Large intestine (tissue), 3 donors: Measurements from ENCODE around the gene PLXDC2. TPM values are rescaled to one million over a fixed set of nuclear protein-coding genes. Genes with fewer than 3 reads are reported as not detected.

Source experiments
- DNase-seq, 2 donors: peaks; one replicate each; pipeline versions ENCODE4 v3.0.0 to v3.0.0-alpha.2; 2013
- H3K27ac ChIP-seq: one replicate; pipeline ENCODE4 v1.5.1; 2013; ENCODE audit warnings: low read length
- H3K27me3 ChIP-seq: 2 replicates; pipeline ENCODE4 v1.6.1; 2013; ENCODE audit warnings: low read length; ENCODE audit not compliant: control insufficient read depth, insufficient read depth
- H3K36me3 ChIP-seq: 2 replicates; pipeline ENCODE4 v1.6.1; 2013; ENCODE audit warnings: low read length; ENCODE audit not compliant: control insufficient read depth, insufficient read depth
- H3K4me1 ChIP-seq: one replicate; pipeline ENCODE4 v1.6.1; 2013; ENCODE audit warnings: low read length; ENCODE audit not compliant: control insufficient read depth, insufficient read depth
- H3K4me3 ChIP-seq: one replicate; pipeline ENCODE4 v1.5.1; 2013; ENCODE audit warnings: low read length
- H3K9me3 ChIP-seq: one replicate; pipeline ENCODE4 v1.6.1; 2013; ENCODE audit warnings: mild to moderate bottlenecking, low read depth, low read length, moderate library complexity; ENCODE audit not compliant: control insufficient read depth
- WGBS: methylation state at CpG from one replicate; pipeline ENCODE4 v1.1.5; 2013; ENCODE audit warnings: low lambda C conversion rate; ENCODE audit not compliant: insufficient coverage; 5-methylcytosine and 5-hydroxymethylcytosine counted together
- polyA plus RNA-seq: library from polyadenylated mRNA; unstranded; fragments of 120-200 nt; gene quantifications from one replicate; pipeline ENCODE4 v1.2.1, GENCODE V29; 2013

Gene PLXDC2
- polyA plus RNA-seq, 1 donor, result 19.0 TPM

DNA sequence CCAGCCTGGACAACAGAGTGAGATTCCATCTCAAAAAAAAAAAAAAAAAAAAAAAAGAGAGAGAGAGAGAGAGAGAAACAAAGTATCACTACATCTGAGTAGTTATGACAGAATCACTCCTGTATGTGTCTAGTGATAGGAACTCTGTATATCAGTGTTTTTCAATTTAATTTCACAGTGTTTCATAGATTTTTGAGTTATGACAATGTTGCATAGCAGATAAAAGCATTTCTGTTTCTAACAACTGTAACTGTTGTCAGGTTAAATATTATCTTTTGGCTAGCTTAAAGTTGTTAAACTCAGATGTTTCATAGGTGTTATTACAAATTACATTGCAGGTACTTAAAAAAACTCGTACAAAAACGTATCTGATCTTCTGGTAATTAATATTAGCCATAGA lies 60.3 kb downstream of the PLXDC2 start:
- Histone ChIP-seq H3K4me1 (no peaks in the 10 kb centered on the region), H3K36me3 (peaks cover 3% of the 10 kb centered on the region), H3K27me3 (no peaks in the 10 kb centered on the region), H3K4me3 (no peak overlapping the region), H3K9me3 (no peaks in the 10 kb centered on the region), H3K27ac (no peak overlapping the region)
- no peak for DNase-seq
- no CpG with 5 or more reads among the region's 2 CpGs for WGBS

DNA sequence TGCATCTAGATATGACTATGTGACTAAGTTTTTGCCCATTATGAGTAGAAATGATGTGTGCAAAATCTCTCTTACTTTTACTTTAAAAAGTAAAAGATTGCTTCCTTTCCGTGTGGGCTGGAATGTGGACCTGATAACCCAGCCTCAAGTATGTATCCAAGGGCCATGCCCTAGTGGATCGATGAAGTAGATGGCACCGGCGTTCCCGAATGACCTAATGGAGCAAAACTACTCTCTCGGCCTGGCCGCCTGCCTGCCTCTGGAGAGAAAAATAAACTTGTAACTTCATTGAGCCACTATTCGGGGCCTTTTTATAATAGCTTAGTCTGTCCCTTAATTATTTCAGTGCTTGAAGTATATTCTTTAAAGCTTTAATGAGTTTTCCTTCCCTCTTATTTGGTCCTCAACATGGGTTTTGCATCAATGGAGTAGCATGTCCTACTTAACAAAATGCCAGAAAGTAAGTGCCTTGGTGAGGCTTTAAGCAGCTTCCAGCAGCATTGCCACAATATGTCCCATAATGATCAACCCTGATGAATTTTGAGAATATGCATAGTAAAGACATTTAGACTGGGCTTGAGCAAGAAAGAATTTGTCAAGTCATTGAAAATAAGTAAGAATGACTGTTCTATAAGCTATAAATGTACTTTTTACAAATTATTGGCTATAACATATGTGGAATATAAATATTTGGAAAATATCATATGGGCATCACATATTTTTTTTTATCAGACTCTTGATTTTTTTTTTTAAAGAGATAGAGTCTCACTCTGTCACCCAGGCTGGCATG lies 61.4 kb downstream of the PLXDC2 start:
- 95% methylated on average over 4 of the region's 8 CpGs for WGBS
- H3K4me1 ChIP-seq, result no peaks in the 10 kb centered on the region
- H3K27ac ChIP-seq, result no peak overlapping the region
- H3K9me3 ChIP-seq, result no peaks in the 10 kb centered on the region
- H3K36me3 ChIP-seq, result no peaks in the 10 kb centered on the region
- no peaks in the 10 kb centered on the region for H3K27me3 ChIP-seq
- no peak for DNase-seq
- no peak overlapping the region for H3K4me3 ChIP-seq

DNA sequence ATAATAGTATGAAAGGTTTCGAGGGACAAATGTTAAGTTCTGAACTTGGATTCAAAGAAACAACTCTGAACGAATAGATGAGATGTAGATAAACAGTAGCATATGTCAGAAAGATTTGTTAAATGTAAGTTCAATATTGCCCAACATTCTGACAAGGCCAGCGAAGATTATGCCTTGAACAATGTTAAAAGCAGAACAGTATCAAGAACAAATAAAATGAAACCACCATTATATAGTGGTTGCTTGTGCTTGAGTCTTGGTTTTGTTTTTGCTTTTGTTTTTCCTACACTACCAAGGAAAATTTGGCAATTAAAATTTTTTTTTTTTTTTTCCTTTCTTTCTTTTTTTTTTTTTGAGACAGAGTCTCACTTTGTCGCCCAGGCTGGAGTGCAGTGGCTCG lies 66.4 kb downstream of the PLXDC2 start:
- 100% methylated on average over 1 of the region's 5 CpGs for WGBS
- no peaks in the 10 kb centered on the region for H3K9me3 ChIP-seq
- no peak overlapping the region for H3K27ac ChIP-seq
- no peak overlapping the region for H3K4me3 ChIP-seq
- no peak for DNase-seq
- H3K4me1 ChIP-seq, result no peaks in the 10 kb centered on the region
- H3K27me3 ChIP-seq, result no peaks in the 10 kb centered on the region
- H3K36me3 ChIP-seq, result no peaks in the 10 kb centered on the region

DNA sequence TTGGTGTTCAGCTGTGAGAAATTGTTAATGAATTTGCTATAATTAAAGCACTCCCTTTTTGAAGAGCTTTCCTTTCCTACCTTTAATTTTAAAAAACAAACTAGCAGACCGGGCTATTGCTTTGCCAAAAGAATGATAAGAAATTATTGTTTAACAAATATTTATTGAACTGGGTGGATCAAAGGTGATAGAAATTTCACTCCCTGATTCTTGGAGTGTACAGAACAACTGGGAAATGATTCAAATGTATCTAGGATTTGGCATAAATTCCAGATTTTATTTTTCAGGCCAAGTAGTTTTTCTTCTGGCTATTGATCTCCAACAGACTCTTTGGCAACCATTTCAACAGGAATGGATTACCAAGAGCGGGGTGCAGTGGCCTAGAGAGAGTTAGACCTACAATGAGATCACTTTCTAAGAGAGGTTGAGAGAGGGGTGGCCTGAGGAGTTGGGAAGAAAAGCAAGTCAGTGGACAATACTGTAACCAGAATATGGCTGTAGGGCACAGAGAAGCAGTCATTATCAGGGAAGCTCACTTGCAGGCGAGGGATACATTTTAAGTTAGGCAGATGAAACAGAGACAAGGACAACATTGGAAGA lies 71.9 kb downstream of the PLXDC2 start:
- H3K4me3 ChIP-seq, result no peak overlapping the region
- no peaks in the 10 kb centered on the region for H3K4me1 ChIP-seq
- DNase-seq, result no peak
- no peak overlapping the region for H3K27ac ChIP-seq
- no peaks in the 10 kb centered on the region for H3K27me3 ChIP-seq
- WGBS, result 20% methylated on average over 1 of the region's 3 CpGs
- H3K9me3 ChIP-seq, result no peaks in the 10 kb centered on the region
- H3K36me3 ChIP-seq, result no peaks in the 10 kb centered on the region

DNA sequence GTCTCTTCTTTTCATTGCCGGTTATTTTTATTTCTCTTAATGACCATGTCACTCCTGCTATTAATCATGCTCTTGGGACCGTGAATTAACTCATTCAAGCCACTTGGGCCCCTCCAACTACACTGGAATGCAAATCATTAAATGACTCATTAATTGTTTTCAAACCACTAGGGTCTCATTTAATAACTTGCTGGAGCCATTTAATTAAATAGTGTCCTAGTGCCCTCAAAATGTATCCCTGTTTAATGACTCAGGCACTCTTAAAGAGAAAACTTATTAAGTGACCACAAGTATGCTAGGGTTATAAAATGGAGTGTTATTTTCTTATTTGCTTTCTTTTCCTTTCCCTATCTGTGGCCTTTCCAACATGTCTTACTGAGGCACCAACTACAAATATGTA lies 73.0 kb downstream of the PLXDC2 start:
- Histone ChIP-seq H3K4me3 (no peak overlapping the region), H3K36me3 (no peaks in the 10 kb centered on the region), H3K27ac (no peak overlapping the region), H3K4me1 (no peaks in the 10 kb centered on the region), H3K9me3 (no peaks in the 10 kb centered on the region), H3K27me3 (no peaks in the 10 kb centered on the region)
- DNase-seq, result no peak
- 78% methylated on average over 1 of the region's 2 CpGs for WGBS

DNA sequence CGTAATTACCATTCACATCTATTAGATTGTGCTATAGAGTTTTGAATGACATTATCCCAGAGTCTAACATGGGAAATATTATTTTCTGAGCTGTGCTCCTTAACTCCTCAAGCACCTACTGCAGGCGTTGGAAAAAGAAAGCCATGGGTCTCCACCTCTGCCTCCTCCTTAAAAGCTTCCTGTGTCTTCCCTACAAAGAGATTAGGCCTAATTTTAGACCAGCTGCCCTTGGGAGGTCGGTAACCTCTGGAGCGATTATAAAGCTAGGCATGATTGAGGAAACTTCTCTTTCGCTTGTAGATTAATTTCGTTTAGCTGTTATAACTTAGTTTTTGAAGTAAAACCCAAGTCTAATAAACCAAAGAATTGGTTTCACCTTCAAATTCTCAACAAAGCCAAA lies 75.2 kb downstream of the PLXDC2 start:
- H3K27me3 ChIP-seq, result no peaks in the 10 kb centered on the region
- no peaks in the 10 kb centered on the region for H3K4me1 ChIP-seq
- DNase-seq, result no peak
- no peaks in the 10 kb centered on the region for H3K36me3 ChIP-seq
- WGBS, result 100% methylated on average over 2 of the region's 6 CpGs
- no peak overlapping the region for H3K4me3 ChIP-seq
- H3K27ac ChIP-seq, result no peak overlapping the region
- H3K9me3 ChIP-seq, result no peaks in the 10 kb centered on the region

DNA sequence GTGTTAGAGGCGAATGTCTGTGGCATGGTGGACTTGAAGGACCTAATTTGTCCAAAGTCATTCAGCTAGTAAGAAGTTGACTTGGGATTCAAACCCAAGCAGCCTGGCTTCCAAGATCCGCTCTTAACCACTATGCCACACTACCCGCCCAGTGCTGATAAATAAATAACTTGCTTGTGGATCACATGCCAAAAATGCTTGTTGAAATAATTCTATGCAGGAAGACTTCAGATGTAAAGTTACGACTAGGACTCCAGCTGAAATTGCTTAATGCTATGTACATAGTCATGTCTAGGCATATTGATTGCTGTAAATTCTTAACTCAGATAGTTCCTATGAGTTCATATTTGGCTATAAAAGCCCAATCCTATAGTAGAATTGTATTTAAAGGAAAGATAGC lies 76.0 kb downstream of the PLXDC2 start:
- DNase-seq, result no peak
- H3K27me3 ChIP-seq, result no peaks in the 10 kb centered on the region
- H3K27ac ChIP-seq, result no peak overlapping the region
- no peak overlapping the region for H3K4me3 ChIP-seq
- H3K9me3 ChIP-seq, result no peaks in the 10 kb centered on the region
- 100% methylated on average over 2 of the region's 4 CpGs for WGBS
- no peaks in the 10 kb centered on the region for H3K4me1 ChIP-seq
- no peaks in the 10 kb centered on the region for H3K36me3 ChIP-seq

DNA sequence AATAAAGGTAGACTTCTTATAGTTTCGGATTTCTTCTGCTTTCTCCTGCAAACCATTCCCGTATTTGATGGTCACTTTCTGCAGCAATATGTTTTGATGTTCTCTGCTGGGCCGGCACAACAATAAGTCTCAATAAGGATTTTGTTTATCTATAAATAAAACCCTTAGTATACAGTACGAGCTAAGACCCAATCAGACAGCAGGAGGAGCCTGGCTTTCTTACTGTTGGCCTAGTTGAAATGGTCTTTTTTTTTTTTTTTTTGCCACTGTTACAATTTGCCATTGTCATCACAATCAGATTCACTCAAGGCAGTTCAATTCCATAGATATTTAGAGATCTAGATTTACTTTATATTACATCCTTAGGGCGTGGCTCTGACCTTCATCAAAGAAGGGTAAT lies 76.4 kb downstream of the PLXDC2 start:
- DNase-seq, result no peak
- WGBS, result 67% methylated on average over 2 of the region's 5 CpGs
- Histone ChIP-seq H3K27ac (no peak overlapping the region), H3K4me3 (no peak overlapping the region), H3K9me3 (no peaks in the 10 kb centered on the region), H3K4me1 (no peaks in the 10 kb centered on the region), H3K27me3 (no peaks in the 10 kb centered on the region), H3K36me3 (no peaks in the 10 kb centered on the region)

DNA sequence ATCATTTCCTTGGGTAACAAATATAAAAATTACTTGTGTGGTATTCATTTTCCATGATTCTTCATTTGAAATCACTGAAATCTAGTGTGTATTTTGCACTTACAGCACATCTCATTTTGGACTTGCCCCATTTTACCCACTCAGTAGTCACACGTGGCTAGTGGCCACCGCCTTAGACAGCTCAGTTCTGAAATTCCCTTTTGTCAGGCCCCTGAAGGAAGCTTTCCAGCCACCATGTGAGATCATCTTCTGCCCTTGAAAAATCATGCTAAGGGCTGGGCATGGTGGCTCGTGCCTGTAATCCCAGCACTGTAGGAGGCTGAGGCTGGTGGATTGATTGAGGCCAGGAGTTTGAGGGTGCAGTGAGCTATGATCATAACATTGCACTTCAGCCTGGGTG lies 79.3 kb downstream of the PLXDC2 start:
- no peak for DNase-seq
- Histone ChIP-seq H3K36me3 (no peaks in the 10 kb centered on the region), H3K27ac (no peak overlapping the region), H3K27me3 (no peaks in the 10 kb centered on the region), H3K4me1 (no peaks in the 10 kb centered on the region), H3K4me3 (no peak overlapping the region), H3K9me3 (no peaks in the 10 kb centered on the region)
- no CpG with 5 or more reads among the region's 3 CpGs for WGBS

DNA sequence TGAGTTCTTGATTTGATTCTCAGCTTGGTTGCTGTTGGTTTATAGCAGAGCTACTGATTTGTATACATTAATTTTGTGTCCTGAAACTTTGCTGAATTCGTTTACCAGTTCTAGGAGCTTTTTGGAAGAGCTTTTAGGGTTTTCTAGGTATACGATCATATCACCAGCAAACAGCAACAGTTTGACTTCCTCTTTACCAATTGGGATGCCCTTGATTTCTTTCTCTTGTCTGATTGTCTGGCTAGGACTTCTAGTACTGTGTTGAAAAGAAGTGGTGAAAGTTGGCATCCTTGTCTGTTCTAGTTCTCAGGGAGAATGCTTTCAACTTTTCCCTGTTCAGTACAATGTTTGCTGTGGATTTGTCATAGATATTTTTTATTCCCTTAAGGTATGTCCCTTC lies 86.2 kb downstream of the PLXDC2 start:
- Histone ChIP-seq H3K27me3 (no peaks in the 10 kb centered on the region), H3K36me3 (no peaks in the 10 kb centered on the region), H3K4me3 (no peak overlapping the region), H3K9me3 (no peaks in the 10 kb centered on the region), H3K27ac (no peak overlapping the region), H3K4me1 (no peaks in the 10 kb centered on the region)
- DNase-seq, result no peak
- WGBS, result 74% methylated on average over 2 of the region's 2 CpGs

DNA sequence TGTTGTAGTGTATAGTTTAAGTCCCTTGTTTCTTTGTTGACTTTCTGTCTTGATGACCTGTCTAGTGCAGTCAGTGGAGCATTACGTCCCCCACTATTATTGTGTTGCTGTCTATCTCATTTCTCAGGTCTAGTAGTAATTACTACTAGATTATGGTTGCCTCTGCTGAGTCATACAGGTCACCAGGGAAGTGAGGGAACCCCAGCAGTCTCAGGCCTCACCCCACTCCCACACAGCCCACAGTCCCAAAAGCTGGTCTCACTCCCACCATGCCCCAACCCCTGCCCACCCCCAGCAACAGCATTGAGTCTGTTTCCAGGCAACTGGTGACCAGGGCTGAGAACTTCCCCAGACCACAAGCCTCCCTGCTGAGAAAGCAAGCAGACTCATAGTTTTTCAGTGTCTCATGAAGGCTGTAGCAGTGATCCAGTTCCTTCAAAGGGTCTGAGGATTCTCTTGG lies 88.0 kb downstream of the PLXDC2 start:
- DNase-seq, result peak in 1 of 2 donors; percentile 19
- Histone ChIP-seq H3K27me3 (no peaks in the 10 kb centered on the region), H3K9me3 (no peaks in the 10 kb centered on the region), H3K4me3 (no peak overlapping the region), H3K4me1 (no peaks in the 10 kb centered on the region), H3K27ac (no peak overlapping the region), H3K36me3 (no peaks in the 10 kb centered on the region)
- no CpG with 5 or more reads among the region's 1 CpG for WGBS
